ENCODE data around the gene PCNX2. TPM values are rescaled to one million over a fixed set of nuclear protein-coding genes. Genes with fewer than 3 reads are reported as not detected.
"Not testable (repeated sequence)": the region's sequence is repeated elsewhere in the genome, so short reads cannot be mapped to it uniquely, and the experiment has no call there.

The PCNX2 gene
- total RNA-seq, 3 donors from 2014 or later (not counting 1 experiment from before 2014, with no cell fraction given): 12.9 to 25.8 (median 16.0) TPM

DNA sequence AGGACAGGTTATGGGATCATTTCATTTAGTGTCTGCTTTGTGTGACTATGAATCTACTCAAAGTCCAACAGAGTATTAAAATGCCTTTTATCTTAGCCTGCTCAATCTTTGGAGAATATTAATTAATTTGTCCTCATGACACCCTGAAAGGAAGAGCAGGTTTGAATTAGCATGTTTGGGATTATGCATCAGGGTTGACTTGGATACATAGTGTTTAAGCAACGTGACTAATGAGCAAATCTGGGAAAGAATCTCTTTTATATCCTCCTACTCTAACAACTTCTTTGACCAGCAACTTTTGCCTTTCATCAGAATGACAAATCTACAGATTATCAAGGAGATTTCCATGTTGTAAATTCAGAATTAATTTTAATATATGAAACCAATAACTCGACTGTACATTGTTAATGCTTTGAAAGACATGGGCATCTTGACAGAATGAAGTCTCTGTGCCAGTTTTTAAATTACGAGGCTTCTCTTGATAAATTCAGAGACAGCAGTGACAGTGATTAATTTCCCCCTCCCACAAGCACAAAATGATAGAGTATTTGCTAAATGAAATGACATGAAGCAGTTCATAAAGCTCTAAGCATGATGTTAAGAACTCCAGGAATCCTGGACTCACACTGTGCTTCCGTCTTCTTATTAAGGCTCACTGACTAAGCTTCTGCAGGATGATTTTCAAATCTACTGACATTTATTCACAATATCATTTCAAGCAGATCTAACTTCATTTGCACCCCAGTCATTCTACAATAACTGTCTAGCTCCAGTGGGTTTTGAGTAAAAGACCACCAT is 156.5 kb downstream of the PCNX2 start:
- Mint-ChIP-seq H3K9me3 (no peaks in the 10 kb centered on the region), H3K36me3 (no peaks in the 10 kb centered on the region), H3K27me3 (ENCODE audit: low read depth in 2 of 2) (no peaks in the 10 kb centered on the region), H3K4me3 (no peak overlapping the region), H3K27ac (no peak overlapping the region), H3K4me1 (no peaks in the 10 kb centered on the region)
- DNase-seq: no peak
- Histone ChIP-seq H3K36me3 (ENCODE audit: control insufficient read depth, insufficient read depth, low read length) (no peaks in the 10 kb centered on the region), H3K4me3 (ENCODE audit: low read length) (no peak overlapping the region), H3K4me1 (ENCODE audit: control insufficient read depth, insufficient read depth, low read length) (no peaks in the 10 kb centered on the region), H3K9me3 (ENCODE audit: control insufficient read depth, insufficient read depth, low read length) (no peaks in the 10 kb centered on the region), H3K27me3 (ENCODE audit: control insufficient read depth, insufficient read depth, low read length) (no peaks in the 10 kb centered on the region), H3K27ac (ENCODE audit: low read length) (no peak overlapping the region)
- no peak for ATAC-seq
- TF ChIP-seq, protein P1, sequence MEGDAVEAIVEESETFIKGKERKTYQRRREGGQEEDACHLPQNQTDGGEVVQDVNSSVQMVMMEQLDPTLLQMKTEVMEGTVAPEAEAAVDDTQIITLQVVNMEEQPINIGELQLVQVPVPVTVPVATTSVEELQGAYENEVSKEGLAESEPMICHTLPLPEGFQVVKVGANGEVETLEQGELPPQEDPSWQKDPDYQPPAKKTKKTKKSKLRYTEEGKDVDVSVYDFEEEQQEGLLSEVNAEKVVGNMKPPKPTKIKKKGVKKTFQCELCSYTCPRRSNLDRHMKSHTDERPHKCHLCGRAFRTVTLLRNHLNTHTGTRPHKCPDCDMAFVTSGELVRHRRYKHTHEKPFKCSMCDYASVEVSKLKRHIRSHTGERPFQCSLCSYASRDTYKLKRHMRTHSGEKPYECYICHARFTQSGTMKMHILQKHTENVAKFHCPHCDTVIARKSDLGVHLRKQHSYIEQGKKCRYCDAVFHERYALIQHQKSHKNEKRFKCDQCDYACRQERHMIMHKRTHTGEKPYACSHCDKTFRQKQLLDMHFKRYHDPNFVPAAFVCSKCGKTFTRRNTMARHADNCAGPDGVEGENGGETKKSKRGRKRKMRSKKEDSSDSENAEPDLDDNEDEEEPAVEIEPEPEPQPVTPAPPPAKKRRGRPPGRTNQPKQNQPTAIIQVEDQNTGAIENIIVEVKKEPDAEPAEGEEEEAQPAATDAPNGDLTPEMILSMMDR (IDR thresholded peaks at IDR 0.05): no peak
- WGBS (ENCODE audit: insufficient coverage): 95% methylated on average over 1 of the region's 4 CpGs
- intact Hi-C loops (cut with micrococcal nuclease): no loop called here

DNA sequence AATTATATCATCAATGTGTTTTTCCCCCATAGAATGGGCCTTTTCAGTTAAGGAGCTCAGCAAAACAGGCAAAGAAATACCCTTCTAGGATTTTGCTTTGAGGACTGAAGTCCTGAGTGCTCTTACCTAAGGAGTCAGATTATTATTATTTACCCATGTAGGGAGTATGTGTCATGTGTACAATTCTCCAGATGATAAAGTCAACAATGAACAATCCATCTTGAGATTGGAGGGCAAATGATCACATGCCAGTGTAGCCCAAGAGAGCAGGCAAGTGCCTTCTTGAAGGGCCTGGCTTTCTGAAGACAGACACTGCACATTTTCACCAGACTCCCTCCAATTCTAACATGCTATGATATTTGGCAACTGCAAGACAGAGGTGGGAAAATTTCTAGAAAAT is 159.7 kb downstream of the PCNX2 start:
- Histone ChIP-seq H3K9me3 (ENCODE audit: control insufficient read depth, insufficient read depth, low read length) (no peaks in the 10 kb centered on the region), H3K27me3 (ENCODE audit: control insufficient read depth, insufficient read depth, low read length) (no peaks in the 10 kb centered on the region), H3K4me1 (ENCODE audit: control insufficient read depth, insufficient read depth, low read length) (no peaks in the 10 kb centered on the region), H3K27ac (ENCODE audit: low read length) (no peak overlapping the region), H3K36me3 (ENCODE audit: control insufficient read depth, insufficient read depth, low read length) (peaks cover 3% of the 10 kb centered on the region), H3K4me3 (ENCODE audit: low read length) (no peak overlapping the region)
- no peaks in the 10 kb centered on the region for H3K27me3 Mint-ChIP-seq (ENCODE audit: low read depth in 2 of 2)
- no peak overlapping the region for H3K27ac Mint-ChIP-seq
- TF ChIP-seq, protein P1 (IDR thresholded peaks at IDR 0.05): no peak
- intact Hi-C loops (cut with micrococcal nuclease): no loop called here
- no peaks in the 10 kb centered on the region for H3K36me3 Mint-ChIP-seq
- H3K4me1 Mint-ChIP-seq: no peaks in the 10 kb centered on the region
- no peak overlapping the region for H3K4me3 Mint-ChIP-seq
- no peaks in the 10 kb centered on the region for H3K9me3 Mint-ChIP-seq
- ATAC-seq (no peak), DNase-seq (no peak)

DNA sequence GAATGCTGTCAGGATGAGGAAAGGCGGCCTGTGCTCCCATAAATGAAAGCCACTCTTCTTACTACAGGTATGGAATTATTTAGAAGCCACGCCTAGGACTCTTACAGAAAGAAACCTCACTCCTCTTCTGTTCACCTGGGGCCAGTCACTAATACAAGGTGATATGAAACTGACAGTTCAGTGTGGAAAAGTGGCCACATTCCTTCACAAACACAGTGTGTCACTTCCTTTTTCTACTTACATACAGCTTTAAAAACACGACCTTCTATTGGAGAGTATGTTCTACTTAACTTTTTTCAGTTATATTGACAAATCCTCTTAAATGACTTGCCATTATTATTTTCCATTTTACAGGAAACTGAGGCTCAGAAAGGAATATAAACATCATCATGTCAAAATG is 163.1 kb downstream of the PCNX2 start:
- WGBS (ENCODE audit: insufficient coverage): 100% methylated on average over 1 of the region's 3 CpGs
- Mint-ChIP-seq H3K4me1 (no peaks in the 10 kb centered on the region), H3K27ac (no peak overlapping the region)

DNA sequence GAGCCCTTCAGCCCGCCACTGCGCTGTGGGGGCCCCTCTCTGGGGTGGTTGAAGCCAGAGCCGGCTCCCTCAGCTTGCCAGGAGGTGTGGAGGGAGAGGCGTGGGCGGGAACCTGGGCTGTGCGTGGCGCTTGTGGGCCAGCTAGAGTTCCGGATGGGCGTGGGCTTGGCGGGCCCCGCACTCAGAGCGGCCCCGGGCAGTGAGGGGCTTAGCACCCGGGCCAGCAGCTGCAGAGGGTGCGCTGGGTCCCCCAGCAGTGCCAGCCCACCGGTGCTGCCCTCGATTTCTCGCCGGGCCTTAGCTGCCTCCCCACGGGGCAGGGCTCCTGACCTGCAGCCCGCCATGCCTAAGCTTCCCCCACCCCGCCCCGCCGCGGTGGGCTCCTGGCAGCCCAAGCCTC is 166.5 kb downstream of the PCNX2 start:
- H3K27me3 ChIP-seq (ENCODE audit: control insufficient read depth, insufficient read depth, low read length); H3K9me3 ChIP-seq (ENCODE audit: control insufficient read depth, insufficient read depth, low read length); H3K27me3 Mint-ChIP-seq (ENCODE audit: low read depth in 2 of 2); H3K4me3 Mint-ChIP-seq; H3K27ac Mint-ChIP-seq; H3K4me1 Mint-ChIP-seq; H3K4me1 ChIP-seq (ENCODE audit: control insufficient read depth, insufficient read depth, low read length); H3K4me3 ChIP-seq (ENCODE audit: low read length); H3K36me3 Mint-ChIP-seq; intact Hi-C loops (cut with micrococcal nuclease); DNase-seq; H3K36me3 ChIP-seq (ENCODE audit: control insufficient read depth, insufficient read depth, low read length); H3K27ac ChIP-seq (ENCODE audit: low read length); ATAC-seq; H3K9me3 Mint-ChIP-seq: not testable (repeated sequence)
- 97% methylated on average over 25 of the region's 25 CpGs for WGBS (ENCODE audit: insufficient coverage)

More for the DNA sequence above, 163.1 kb downstream of the PCNX2 start:
- ATAC-seq (no peak), DNase-seq (no peak)
- Mint-ChIP-seq H3K36me3 (no peaks in the 10 kb centered on the region), H3K27me3 (ENCODE audit: low read depth in 2 of 2) (no peaks in the 10 kb centered on the region), H3K9me3 (peaks cover 0 to 3% of the 10 kb centered on the region in 2 donors), H3K4me3 (no peak overlapping the region)
- TF ChIP-seq, protein P1 (IDR thresholded peaks at IDR 0.05): no peak
- H3K27ac ChIP-seq (ENCODE audit: low read length): no peak overlapping the region
- no peaks in the 10 kb centered on the region for H3K9me3 ChIP-seq (ENCODE audit: control insufficient read depth, insufficient read depth, low read length)
- intact Hi-C loops (cut with micrococcal nuclease): no loop called here
- no peaks in the 10 kb centered on the region for H3K4me1 ChIP-seq (ENCODE audit: control insufficient read depth, insufficient read depth, low read length)
- H3K27me3 ChIP-seq (ENCODE audit: control insufficient read depth, insufficient read depth, low read length): no peaks in the 10 kb centered on the region
- peaks cover 3% of the 10 kb centered on the region for H3K36me3 ChIP-seq (ENCODE audit: control insufficient read depth, insufficient read depth, low read length)
- H3K4me3 ChIP-seq (ENCODE audit: low read length): no peak overlapping the region

All from natural killer cell (primary cell).